Raji (cell line): ENCODE results near the gene PSPN.

Experiments
- POLR2A ChIP-seq: IDR thresholded peaks from 2 replicates; pipeline ENCODE4 v1.6.1; 2011; ENCODE audit warnings: low read depth, low read length, control low read depth; ENCODE audit not compliant: insufficient read depth

The PSPN gene

DNA sequence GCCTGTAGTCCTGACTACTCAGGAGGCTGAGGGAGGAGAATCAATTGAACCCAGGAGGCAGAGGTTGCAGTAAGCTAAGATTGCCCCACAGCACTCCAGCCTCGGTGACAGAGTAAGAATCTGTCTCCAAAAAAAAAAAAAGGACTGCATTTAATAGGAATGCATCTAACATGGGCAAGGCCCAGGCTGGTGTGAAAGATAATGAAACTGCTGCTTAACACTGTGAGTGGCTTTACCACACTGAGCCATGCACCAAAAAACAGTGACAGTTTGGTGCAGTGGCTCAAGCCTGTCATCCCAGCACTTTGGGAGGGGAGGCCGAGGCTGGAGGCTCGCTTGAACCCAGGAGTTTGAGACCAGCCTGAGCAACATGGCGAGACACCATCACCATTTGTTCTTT lies 8.6 kb upstream of the PSPN start:
- no peak for TF ChIP-seq POLR2A

DNA sequence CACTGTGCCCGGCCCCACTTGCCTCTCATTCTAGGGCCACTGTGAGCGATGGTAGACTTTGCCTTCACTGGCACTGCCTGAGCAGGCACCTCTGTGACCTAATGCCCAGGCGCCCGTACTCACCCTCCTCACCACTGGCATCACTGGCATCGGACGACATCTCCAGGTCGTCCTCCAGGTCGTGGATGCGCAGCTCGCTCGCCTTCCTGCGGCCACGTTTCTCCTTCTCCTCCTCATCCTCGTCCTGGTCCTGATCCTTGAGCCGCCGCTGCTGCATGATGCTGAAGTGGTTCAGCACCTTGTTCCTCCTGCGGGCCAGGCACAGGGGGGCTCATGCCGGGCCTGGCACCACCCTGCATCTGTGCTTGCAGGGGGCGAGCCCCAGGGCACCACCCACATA lies 7.5 kb upstream of the PSPN start:
- no peak for TF ChIP-seq POLR2A

DNA sequence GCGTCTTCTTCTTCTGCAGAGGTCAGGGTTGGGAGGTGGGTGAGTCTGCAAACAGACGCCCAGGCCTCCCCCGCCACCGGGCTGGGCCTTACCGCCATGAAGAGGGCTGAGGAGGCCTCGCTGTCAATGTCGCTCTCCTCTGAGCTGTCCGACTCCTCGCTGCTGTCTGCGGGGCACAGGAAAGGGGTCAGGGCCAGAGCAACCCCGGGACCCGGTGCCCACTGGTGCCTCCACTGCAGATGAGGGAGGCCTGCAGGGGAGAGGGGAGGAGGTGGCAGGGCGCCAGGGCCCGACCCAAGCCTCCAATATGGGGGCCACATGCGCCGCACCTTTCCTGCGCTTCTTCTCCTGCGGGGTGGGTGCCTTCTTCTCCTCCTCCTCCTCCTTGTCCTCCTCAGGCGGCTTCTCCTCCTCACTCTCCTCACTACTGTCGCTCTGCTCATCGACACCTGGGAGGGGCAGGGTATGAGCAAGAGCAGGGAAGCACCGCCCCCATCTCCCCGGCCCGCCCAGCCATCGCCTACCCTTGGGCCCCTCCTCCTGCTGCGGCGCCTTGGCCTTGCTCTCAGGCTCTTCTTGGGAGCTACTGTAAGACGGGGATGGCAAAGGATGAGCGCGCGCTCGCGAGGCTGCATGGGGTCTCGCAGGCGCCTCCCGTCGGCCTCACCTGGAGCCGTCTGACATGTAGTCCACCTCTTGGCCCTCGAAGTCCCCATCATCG lies 5.5 kb upstream of the PSPN start:
- TF ChIP-seq POLR2A, result no peak

DNA sequence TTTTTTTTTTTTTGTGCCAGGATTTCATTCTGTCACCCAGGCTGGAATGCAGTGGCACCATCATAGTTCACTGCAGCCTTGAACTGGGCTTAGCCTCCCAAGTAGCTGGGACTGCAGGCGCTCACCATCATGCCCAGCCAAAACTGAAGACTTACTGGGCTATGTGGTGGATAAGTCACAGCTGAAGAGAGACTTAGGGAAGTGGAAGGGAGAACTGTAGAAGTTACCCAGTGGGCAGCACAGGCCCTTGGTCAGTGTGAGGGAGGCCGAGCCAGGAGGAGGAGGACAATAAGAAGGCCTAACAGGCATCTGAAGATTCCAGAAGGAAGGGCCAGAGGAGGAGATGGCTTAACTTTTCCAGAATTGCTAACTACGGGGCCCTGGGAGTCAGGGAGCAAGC lies 4.0 kb upstream of the PSPN start:
- TF ChIP-seq POLR2A, result no peak

DNA sequence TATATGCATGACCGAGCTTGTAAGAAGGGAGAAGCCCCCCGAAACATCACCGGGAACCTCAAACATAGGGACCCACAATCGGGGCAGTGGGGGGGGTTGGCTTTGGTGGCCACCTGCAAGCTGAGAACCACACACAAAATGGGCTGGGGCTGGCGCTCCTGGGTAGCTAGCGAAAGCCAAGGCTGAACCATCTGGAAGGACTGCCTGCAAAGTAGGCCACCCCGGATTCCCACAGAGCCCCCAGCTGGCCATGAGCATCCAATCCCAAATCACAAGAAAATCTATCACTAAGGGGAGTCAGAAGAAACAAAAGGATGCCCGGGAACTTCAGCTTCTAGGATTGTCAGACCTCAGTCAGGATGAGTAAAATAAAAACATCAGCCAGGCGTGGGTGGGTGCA lies 2.8 kb upstream of the PSPN start:
- TF ChIP-seq POLR2A, result no peak

DNA sequence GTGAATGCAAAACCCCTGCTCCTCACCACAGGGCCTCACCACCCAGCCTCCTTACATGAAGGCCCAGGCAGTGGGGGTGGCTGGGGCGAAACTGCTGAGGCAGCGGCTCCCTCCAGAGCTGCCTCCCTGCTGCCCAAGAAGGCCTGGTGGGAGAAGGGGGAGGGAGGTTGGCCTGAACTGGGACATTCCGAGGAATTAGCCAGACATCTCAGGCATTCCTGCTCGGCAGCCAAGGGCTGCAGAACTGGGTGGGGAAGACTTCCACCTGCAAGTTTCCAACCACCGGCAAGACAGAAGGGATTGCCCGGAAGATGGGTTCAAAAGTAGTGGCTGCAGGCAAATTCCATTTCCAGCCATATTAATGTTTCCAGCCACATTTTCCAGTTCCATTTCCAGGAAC lies 2.3 kb upstream of the PSPN start:
- TF ChIP-seq POLR2A, result no peak

DNA sequence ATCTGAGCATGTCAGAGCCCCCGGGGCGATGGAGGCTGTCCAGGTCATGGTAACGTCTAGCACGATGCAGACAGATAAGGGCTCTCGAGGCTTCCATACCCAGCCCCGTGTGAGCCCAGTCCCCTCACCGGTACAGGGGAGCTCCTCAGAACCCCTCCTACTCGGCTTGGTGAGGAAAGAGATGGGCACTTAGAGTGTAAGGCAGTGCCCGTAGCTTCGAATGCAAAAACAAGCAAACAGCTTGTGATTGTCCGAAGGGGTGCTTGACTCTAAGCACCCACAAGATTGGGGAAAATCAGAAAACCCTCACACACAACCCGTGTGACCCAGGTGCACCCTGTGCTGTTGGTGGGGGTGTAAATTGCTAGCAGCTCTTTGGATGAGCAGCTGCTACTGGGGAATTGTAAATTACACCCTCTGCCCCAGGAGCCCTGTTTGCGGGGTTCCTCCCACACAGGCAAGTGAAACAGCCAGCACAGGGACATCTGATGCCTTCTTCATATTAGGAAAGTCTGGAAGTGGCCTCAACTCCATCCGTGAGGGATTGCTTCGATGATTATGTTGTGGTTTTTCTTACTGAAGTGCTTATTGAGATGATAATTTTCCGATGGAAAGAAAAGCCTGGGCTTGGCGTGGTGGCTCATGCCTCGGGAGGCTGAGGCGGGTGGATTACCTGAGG lies 918 bp upstream of the PSPN start:
- TF ChIP-seq POLR2A, result no peak

DNA sequence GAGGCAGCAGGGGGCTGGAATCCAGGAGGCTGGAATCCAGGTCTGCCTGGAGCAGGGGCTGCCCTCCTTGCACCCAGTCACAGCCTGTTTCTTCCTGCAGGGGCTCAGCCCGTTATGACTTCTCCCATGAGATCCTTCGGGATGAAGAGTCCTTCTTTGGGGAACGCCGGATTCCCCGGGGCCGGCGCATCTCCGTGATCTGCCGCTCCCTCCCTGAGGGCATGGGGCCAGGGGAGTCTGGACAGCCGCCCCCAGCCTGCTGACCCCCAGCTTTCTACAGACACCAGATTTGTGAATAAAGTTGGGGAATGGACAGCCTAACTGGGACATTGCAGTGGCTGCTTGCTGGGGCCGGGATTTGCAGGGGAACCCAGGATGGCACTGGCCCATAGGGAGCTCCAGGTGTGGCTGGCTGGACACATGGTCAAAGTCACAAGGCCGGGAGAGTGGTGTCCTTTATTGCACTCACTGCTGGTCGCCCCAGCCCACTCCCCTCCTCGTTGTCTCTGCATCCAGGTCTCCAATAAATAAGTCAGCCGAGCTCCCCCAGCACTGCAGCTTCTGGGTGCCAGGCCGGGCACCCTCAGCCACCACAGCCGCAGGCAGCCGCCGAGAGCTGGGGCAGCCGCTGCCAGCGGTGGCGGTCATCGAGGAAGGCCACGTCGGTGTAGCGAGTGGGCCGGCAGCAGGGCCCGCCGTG lies 872 bp downstream of the PSPN start:
- TF ChIP-seq POLR2A, result no peak

DNA sequence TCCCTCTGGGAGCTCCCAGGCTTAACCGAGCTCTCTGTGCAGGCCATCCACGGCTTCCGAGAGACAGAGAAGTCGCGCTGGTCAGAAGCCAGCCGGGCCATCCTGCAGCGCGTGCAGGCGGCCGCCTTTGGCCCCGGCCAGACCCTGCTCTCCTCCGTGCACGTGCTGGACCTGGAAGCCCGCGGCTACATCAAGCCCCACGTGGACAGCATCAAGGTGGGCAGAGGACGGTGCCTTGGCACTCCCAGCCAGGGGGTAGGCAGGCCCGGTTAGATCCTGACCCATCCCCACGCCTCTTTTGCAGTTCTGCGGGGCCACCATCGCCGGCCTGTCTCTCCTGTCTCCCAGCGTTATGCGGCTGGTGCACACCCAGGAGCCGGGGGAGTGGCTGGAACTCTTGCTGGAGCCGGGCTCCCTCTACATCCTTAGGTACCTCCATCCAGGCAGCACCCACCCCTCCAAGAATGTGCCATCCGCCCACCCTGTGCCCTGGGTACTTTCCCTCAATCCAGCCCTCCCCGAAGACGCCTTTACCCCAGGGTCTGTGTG lies 1.5 kb downstream of the PSPN start:
- no peak for TF ChIP-seq POLR2A

DNA sequence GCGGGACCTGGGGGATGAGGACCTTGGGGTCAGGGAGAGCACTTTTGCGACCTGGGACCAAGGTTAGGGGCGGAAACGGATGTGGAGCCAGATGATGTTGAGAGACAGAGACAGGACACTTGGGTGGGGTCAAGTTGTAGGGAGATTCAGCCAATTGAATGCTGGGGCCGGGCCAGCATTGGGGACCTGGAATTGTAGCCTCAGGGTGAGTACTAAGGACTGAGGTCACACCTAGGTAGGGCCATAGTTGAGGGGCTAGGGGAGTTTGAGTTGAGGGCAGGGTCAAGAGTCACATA lies 2.0 kb downstream of the PSPN start:
- no peak for TF ChIP-seq POLR2A

DNA sequence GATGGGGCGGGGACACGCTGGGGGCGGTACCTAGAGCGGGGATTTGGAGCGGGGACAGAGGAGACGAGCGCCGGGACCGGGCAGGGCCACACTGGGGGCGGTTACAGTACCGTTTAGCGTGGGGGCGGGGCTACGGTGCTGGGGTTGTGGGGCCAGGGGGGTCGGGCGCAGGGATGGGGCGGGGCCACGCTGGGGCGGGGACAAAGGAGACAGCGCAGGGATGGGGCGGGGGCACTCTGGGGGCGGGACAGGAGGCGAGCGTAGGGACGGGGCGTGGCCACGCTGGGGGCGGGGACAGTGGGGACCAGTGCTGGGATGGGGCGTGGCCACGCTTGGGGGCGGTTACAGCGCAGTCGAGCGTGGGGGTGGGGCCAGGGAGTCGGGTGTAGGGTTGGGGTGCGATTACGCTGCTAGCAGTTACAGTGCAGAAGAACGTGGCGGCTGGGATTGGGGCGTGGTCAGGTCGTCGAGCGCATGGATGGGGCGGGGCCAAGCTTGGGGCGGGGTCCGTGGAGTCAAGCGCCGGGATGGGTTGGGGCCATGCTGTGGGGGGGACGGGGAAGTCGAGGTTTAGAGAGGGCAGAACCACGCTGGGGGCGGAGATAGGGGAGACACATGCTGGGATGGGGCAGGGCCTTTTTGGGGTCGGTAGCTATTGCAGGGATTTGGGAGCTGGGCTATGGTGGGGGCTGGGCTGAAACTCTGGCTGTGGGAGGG lies 2.5 kb downstream of the PSPN start:
- no peak; the same call in 1 of the 2 replicates for TF ChIP-seq POLR2A

DNA sequence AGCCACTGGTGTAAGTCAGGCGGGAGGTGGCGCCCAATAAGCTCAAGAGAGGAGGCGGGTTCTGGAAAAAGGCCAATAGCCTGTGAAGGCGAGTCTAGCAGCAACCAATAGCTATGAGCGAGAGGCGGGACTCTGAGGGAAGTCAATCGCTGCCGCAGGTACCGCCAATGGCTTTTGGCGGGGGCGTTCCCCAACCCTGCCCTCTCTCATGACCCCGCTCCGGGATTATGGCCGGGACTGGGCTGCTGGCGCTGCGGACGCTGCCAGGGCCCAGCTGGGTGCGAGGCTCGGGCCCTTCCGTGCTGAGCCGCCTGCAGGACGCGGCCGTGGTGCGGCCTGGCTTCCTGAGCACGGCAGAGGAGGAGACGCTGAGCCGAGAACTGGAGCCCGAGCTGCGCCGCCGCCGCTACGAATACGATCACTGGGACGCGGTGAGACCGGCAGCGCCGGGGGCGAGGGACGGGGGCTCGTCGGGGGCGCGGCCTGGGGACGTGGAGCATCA lies 3.1 kb downstream of the PSPN start, which contains the start of gene ALKBH7:
Gene ALKBH7 (plus strand): TSS at position 201 of the 502 bp plus-strand sequence. CDS start 27 bp downstream, at position 228.
- TF ChIP-seq POLR2A, result no peak

DNA sequence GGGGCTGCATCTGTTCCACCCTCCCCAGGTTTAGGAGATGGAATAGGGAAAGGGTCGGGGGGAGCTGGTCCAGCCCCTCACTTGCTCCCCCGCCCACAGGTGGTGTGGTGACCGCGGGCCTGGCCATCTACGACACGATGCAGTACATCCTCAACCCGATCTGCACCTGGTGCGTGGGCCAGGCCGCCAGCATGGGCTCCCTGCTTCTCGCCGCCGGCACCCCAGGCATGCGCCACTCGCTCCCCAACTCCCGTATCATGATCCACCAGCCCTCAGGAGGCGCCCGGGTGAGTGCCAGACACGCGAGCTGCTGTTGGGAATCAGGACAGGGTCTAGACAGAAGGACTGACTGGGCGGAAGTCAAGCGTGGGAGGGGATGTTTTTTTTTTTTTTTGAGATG lies 11.4 kb downstream of the PSPN start:
- TF ChIP-seq POLR2A, result no peak

DNA sequence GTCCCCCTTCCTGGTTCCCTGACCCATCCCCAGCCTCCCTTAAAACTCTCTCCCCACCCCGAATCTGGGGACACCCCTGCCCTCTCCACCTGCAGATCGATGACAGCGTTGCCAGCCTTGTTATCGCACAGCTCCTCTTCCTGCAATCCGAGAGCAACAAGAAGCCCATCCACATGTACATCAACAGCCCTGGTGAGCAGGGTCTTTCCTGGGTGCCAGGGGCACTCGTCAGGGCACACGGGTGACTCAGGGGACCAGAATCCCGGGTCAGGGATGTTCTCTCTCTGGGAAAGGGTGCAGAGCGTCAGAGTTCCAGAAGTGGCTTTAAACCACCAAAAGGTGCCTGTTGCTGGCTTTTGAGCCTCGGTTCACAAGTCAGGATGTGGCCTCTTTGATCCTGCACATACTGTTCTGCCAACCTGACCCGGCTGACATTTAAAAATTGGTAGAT lies 13.4 kb downstream of the PSPN start:
- no peak for TF ChIP-seq POLR2A

DNA sequence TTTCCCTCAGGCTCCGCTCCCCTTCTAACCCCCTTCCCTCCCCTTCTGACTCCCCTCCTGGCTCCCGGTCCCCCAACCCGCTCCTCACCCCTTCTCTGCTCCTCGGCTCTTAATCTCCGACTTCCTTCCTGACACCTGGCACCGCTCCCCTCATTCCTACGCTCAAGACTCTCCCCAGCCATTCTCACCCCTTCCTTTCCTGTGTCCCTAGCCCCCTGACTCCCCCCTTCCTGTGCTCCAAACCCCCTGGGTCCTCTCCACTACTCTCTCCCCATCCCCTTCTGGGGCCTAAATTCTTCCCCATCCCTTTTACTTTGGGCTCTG lies 13.7 kb downstream of the PSPN start:
- TF ChIP-seq POLR2A, result no peak
